Nephron (organoid): Measurements from ENCODE around the gene FGD2.

Source experiments
- H3K27ac Mint-ChIP-seq, 3 experiments: 2 replicates each; pipeline ENCODE4 v1.8.0; 2020; ENCODE audit warnings: mixed read lengths in 3 of 3, mild to moderate bottlenecking in 2 of 3, moderate library complexity in 1 of 3
- H3K27me3 Mint-ChIP-seq: 2 replicates; pipeline ENCODE4 v1.8.0; 2021; ENCODE audit warnings: low read depth, mild to moderate bottlenecking, moderate library complexity, mixed read lengths
- H3K36me3 Mint-ChIP-seq: 2 replicates; pipeline ENCODE4 v1.8.0; 2020; ENCODE audit warnings: low read depth, mixed read lengths
- H3K4me1 Mint-ChIP-seq: 2 replicates; pipeline ENCODE4 v1.8.0; 2020; ENCODE audit warnings: mixed read lengths
- H3K4me3 Mint-ChIP-seq, 3 experiments: 2 replicates each; pipeline ENCODE4 v1.8.0; 2020; ENCODE audit warnings: mild to moderate bottlenecking in 3 of 3, mixed read lengths in 3 of 3, moderate library complexity in 2 of 3
- H3K9me3 Mint-ChIP-seq: 2 replicates; pipeline ENCODE4 v1.8.0; 2020; ENCODE audit warnings: mixed read lengths
- TF ChIP-seq, protein P1 (sequence below), 3 experiments: fragments of 200-600 bp; sonication (generic); IDR thresholded peaks; one replicate each; pipeline ENCODE4 v1.5.0; 2021; ENCODE audit warnings: antibody characterized with exemption in 3 of 3; ENCODE audit not compliant: unreplicated experiment in 3 of 3

Gene FGD2

DNA sequence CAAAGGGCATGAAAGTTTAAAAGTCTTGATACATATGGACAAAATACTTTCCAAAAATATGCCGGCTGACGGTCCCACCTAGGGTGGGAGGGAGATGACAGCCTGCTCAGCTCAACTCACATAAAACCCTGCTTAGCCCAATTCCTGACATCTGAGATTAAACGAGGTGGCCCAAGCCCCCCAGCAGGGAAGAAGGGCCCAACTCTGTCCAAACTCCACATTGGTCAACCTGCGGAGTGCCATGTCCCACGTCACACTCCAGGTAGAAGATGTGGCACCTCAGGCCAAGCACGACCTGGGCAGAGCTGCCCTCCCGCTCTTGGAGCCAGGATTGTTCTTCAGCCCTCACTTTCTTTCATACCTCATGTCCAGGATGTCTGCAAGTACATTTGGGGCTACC lies 48.2 kb downstream of the FGD2 start:
- Mint-ChIP-seq H3K9me3 (no peaks in the 10 kb centered on the region), H3K36me3 (no peaks in the 10 kb centered on the region), H3K27ac (no peak overlapping the region), H3K4me1 (peaks cover 45% of the 10 kb centered on the region), H3K4me3 (no peak overlapping the region), H3K27me3 (peaks cover 15% of the 10 kb centered on the region)
- TF ChIP-seq, protein P1, sequence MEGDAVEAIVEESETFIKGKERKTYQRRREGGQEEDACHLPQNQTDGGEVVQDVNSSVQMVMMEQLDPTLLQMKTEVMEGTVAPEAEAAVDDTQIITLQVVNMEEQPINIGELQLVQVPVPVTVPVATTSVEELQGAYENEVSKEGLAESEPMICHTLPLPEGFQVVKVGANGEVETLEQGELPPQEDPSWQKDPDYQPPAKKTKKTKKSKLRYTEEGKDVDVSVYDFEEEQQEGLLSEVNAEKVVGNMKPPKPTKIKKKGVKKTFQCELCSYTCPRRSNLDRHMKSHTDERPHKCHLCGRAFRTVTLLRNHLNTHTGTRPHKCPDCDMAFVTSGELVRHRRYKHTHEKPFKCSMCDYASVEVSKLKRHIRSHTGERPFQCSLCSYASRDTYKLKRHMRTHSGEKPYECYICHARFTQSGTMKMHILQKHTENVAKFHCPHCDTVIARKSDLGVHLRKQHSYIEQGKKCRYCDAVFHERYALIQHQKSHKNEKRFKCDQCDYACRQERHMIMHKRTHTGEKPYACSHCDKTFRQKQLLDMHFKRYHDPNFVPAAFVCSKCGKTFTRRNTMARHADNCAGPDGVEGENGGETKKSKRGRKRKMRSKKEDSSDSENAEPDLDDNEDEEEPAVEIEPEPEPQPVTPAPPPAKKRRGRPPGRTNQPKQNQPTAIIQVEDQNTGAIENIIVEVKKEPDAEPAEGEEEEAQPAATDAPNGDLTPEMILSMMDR (IDR thresholded peaks at IDR 0.05; ENCODE audit: unreplicated experiment in 3 of 3), result no peak

DNA sequence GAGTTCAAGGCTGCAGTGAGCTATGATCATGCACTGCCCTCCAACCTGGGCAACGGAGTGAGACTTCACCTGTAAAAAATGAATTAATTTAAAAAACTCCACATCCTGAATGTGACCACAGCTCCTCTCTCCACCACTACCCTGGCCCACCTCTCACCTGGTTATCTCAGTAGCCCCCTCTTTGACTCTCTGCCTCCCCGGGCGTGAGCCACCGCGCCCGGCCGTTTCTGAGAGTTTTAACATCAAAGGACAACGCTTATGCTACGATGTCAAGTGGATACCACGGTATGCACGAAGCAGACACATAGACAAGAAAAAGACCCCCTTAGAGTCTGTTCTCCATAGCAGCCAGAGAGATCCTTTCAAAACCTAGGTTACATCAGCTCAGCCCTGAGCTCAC lies 48.7 kb downstream of the FGD2 start:
- Mint-ChIP-seq H3K9me3 (no peaks in the 10 kb centered on the region), H3K36me3 (no peaks in the 10 kb centered on the region)

DNA sequence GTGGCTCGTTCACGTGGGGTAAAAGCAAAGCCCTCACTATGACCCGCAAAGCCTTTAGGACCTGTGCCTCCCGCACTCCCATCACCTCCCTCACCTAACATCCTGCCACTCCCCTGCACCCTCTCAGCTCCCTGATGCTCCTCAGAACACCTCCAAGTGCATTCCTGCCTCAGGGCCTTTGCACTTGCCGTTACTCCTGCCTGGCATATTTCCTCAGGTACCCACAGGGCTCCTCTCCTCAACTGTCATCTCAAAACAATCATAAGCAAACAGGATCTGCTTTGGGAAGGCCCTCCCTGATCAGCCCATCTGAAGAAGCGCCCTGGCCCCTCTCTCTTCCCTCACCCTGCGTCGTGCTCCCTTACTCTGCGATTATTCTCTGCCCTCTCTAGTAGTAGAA lies 49.1 kb downstream of the FGD2 start:
- H3K4me1 Mint-ChIP-seq, result peaks cover 46% of the 10 kb centered on the region
- H3K36me3 Mint-ChIP-seq, result no peaks in the 10 kb centered on the region
- no peaks in the 10 kb centered on the region for H3K9me3 Mint-ChIP-seq
- H3K4me3 Mint-ChIP-seq, result no peak overlapping the region
- TF ChIP-seq, protein P1 (IDR thresholded peaks at IDR 0.05; ENCODE audit: unreplicated experiment in 3 of 3), result no peak
- H3K27ac Mint-ChIP-seq, result peak overlapping the region in 2 of 3 experiments; percentile 30 to 61
- peaks cover 15% of the 10 kb centered on the region for H3K27me3 Mint-ChIP-seq

More for the DNA sequence above, 48.7 kb downstream of the FGD2 start:
- Mint-ChIP-seq H3K4me1 (peaks cover 44% of the 10 kb centered on the region), H3K27me3 (peaks cover 15% of the 10 kb centered on the region), H3K27ac (peak overlapping the region in 1 of 3 experiments; percentile 30), H3K4me3 (no peak overlapping the region)
- TF ChIP-seq, protein P1 (IDR thresholded peaks at IDR 0.05; ENCODE audit: unreplicated experiment in 3 of 3), result no peak

DNA sequence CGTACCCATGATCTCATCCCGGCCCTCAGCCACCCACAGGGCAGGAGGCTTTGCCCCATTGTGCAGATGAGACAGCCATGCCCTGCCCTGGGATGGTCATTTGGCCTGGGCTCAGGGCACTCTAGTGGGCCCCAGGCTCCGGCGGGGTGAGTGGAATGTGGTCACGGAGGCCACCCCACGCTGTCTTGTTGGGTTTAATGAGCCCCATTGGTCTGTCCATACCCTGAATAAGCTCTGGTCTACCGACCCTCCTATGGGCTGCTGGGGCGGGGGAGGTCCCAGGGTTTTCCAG lies 50.6 kb downstream of the FGD2 start:
- no peaks in the 10 kb centered on the region for H3K36me3 Mint-ChIP-seq
- no peak overlapping the region for H3K4me3 Mint-ChIP-seq
- H3K27me3 Mint-ChIP-seq, result peaks cover 15% of the 10 kb centered on the region
- H3K27ac Mint-ChIP-seq, result no peak overlapping the region
- TF ChIP-seq, protein P1 (IDR thresholded peaks at IDR 0.05; ENCODE audit: unreplicated experiment in 3 of 3), result no peak
- peaks cover 49% of the 10 kb centered on the region for H3K4me1 Mint-ChIP-seq
- no peaks in the 10 kb centered on the region for H3K9me3 Mint-ChIP-seq

DNA sequence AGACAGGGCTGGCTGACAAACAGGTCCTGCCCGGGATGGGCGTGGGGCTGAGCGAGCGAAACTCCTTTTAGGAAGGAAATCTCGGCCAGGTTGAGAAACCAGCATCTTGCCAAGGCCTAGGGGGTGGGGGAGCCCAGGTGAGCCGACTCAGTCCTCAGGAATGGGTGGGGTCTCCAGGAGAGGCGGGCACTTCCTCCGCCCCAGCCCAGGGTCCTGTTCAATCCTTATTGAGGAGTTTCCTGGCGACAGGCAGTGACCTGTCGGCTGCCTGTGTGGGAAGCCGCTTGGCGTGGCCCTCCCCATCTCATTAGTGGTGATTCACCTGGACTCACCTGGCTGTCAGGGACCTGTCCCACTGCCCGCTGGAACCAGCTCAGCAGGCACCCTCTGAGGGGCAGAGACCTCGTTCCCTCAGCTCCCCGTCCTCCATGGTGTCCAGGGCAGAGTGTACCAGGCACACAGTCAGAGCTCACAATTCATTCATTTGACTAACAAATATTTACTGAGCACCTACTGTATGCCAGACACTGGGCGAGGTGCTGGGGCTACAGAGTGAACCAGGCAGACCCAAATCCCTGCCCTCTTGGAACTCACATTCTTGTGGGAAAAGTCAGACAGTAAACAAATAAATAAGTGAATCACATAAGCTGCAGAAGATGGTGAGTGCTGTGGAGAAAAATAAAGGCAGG lies 51.1 kb downstream of the FGD2 start:
- Mint-ChIP-seq H3K27ac (peak overlapping the region in 1 of 3 experiments; percentile 21), H3K27me3 (peaks cover 15% of the 10 kb centered on the region), H3K4me3 (no peak overlapping the region), H3K4me1 (peaks cover 49% of the 10 kb centered on the region), H3K36me3 (no peaks in the 10 kb centered on the region), H3K9me3 (no peaks in the 10 kb centered on the region)
- TF ChIP-seq, protein P1 (IDR thresholded peaks at IDR 0.05; ENCODE audit: unreplicated experiment in 3 of 3), result no peak

DNA sequence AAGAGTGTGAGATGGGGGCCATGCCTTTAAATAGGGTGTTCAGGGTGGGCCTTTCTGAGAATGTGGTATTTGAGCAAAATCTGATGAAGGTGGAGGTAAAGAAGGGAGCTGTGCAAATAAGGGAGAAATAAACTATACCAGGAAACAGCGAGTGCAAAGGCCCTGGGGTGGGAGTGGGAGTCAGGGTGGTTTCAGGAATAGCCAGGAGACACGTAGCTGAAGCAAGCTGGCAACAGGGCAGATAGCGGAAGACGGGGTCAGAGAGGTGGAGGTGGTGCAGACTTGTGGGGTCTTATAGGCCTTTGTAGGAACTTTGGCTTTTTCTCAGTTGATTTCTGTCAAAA lies 51.6 kb downstream of the FGD2 start:
- Mint-ChIP-seq H3K4me1 (peaks cover 44% of the 10 kb centered on the region), H3K9me3 (no peaks in the 10 kb centered on the region), H3K4me3 (no peak overlapping the region), H3K36me3 (no peaks in the 10 kb centered on the region), H3K27ac (peak overlapping the region in 1 of 3 experiments; percentile 21), H3K27me3 (peaks cover 15% of the 10 kb centered on the region)
- TF ChIP-seq, protein P1 (IDR thresholded peaks at IDR 0.05; ENCODE audit: unreplicated experiment in 3 of 3), result no peak
